T-helper 17 cell (primary cell): ENCODE measurements around the gene PITHD1. TPM values are rescaled to one million over a fixed set of nuclear protein-coding genes. Genes with fewer than 3 reads are reported as not detected.
A peak's percentile ranks its signal among the peaks of the same experiment; 100 is the strongest.
"Not testable (repeated sequence)": the region's sequence is repeated elsewhere in the genome, so short reads cannot be mapped to it uniquely, and the experiment has no call there.

ENCODE experiments used
- ATAC-seq: fragments of 150-1000 bp; cut with Tn5 transposase; 2 replicates; pipeline ENCODE4 v1.10.0; 2021; ENCODE audit warnings: mild to moderate bottlenecking, moderate library complexity
- DNase-seq, 3 donors: peaks; one replicate each; pipeline versions ENCODE4 v3.0.0 to v3.0.0-alpha.2; 2020 to 2021
- H3K9me3 ChIP-seq: one replicate; pipeline ENCODE4 v1.7.0; 2013; ENCODE audit warnings: low read length, mild to moderate bottlenecking; ENCODE audit not compliant: control insufficient read depth, poor library complexity, severe bottlenecking
- H3K27ac Mint-ChIP-seq: one replicate; pipeline ENCODE4 v1.8.0; 2022; ENCODE audit warnings: mild to moderate bottlenecking, moderate library complexity, mixed read lengths
- H3K27me3 Mint-ChIP-seq: one replicate; pipeline ENCODE4 v1.8.0; 2022; ENCODE audit warnings: mixed read lengths
- H3K36me3 Mint-ChIP-seq: one replicate; pipeline ENCODE4 v1.8.0; 2022; ENCODE audit warnings: low read depth, mixed read lengths
- H3K4me1 Mint-ChIP-seq: one replicate; pipeline ENCODE4 v1.8.0; 2022; ENCODE audit warnings: mild to moderate bottlenecking, mixed read lengths
- H3K4me3 Mint-ChIP-seq: one replicate; pipeline ENCODE4 v1.8.0; 2022; ENCODE audit warnings: mild to moderate bottlenecking, moderate library complexity, mixed read lengths
- total RNA-seq, 4 donors: library from RNA in 2 of 4; stranded (reverse) in 2 of 4; gene quantifications; one replicate each; pipeline ENCODE4 v1.2.3 and lab custom pipeline; 2022 to 2026

The PITHD1 gene
- total RNA-seq, 2 donors from 2014 or later, result 67.8 to 80.6 TPM

GRCh38 chr1:23797478-23798448, 19.5 kb downstream of the PITHD1 start:
- no peaks in the 10 kb centered on the region for H3K9me3 ChIP-seq
- peaks cover 23% of the 10 kb centered on the region for H3K4me1 Mint-ChIP-seq
- DNase-seq (no peak), ATAC-seq (no peak)
- no peaks in the 10 kb centered on the region for H3K27me3 Mint-ChIP-seq
- no peak overlapping the region for H3K27ac Mint-ChIP-seq
- no peaks in the 10 kb centered on the region for H3K36me3 Mint-ChIP-seq
- H3K4me3 Mint-ChIP-seq, result no peak overlapping the region

GRCh38 chr1:23798662-23799142, 20.5 kb downstream of the PITHD1 start:
- no peak overlapping the region for H3K27ac Mint-ChIP-seq
- no peaks in the 10 kb centered on the region for H3K27me3 Mint-ChIP-seq
- peak overlapping the region; percentile 93 for H3K4me3 Mint-ChIP-seq
- ATAC-seq, result no peak
- H3K36me3 Mint-ChIP-seq, result no peaks in the 10 kb centered on the region
- no peak for DNase-seq
- no peaks in the 10 kb centered on the region for H3K9me3 ChIP-seq
- H3K4me1 Mint-ChIP-seq, result peaks cover 16% of the 10 kb centered on the region

- no peaks in the 10 kb centered on the region for H3K9me3 ChIP-seq
- Mint-ChIP-seq H3K4me1 (peaks cover 16% of the 10 kb centered on the region), H3K4me3 (peak overlapping the region; percentile 93), H3K27me3 (no peaks in the 10 kb centered on the region), H3K27ac (peak overlapping the region; percentile 92), H3K36me3 (no peaks in the 10 kb centered on the region)
- DNase-seq (no peak), ATAC-seq (no peak)
Observed at GRCh38 chr1:23799255-23799569, 21.0 kb downstream of the PITHD1 start.

GRCh38 chr1:23799570-23800399, 21.6 kb downstream of the PITHD1 start:
- no peaks in the 10 kb centered on the region for H3K9me3 ChIP-seq
- Mint-ChIP-seq H3K27me3 (no peaks in the 10 kb centered on the region), H3K27ac (peak overlapping the region; percentile 92), H3K4me3 (peak overlapping the region; percentile 93), H3K36me3 (peaks cover under 1% of the 10 kb centered on the region), H3K4me1 (peaks cover 17% of the 10 kb centered on the region)
- no peak for ATAC-seq
- no peak for DNase-seq

- Mint-ChIP-seq H3K36me3 (peaks cover 5% of the 10 kb centered on the region), H3K27ac (peak within 1 kb of the TSS; percentile 92)
Observed at GRCh38 chr1:23800400-23801337, 22.5 kb downstream of the PITHD1 start, which contains the start of gene GALE. TSS of gene GALE (minus strand) at chr1:23800754. CDS start at chr1:23799007, 1,747 bp downstream.

GRCh38 chr1:23801338-23801748, 23.1 kb downstream of the PITHD1 start:
- Mint-ChIP-seq H3K27ac (peak overlapping the region; percentile 92), H3K4me3 (peak overlapping the region; percentile 93), H3K4me1 (peaks cover 26% of the 10 kb centered on the region), H3K27me3 (no peaks in the 10 kb centered on the region), H3K36me3 (peaks cover 5% of the 10 kb centered on the region)
- no peak for DNase-seq
- no peaks in the 10 kb centered on the region for H3K9me3 ChIP-seq
- no peak for ATAC-seq

More at GRCh38 chr1:23800400-23801337, 22.5 kb downstream of the PITHD1 start, which contains the start of gene GALE:
- DNase-seq (peak; percentile 92 to 98 (median 96)), ATAC-seq (peak; percentile 93)
- peaks cover 26% of the 10 kb centered on the region for H3K4me1 Mint-ChIP-seq
- peak within 1 kb of the TSS; percentile 93 for H3K4me3 Mint-ChIP-seq
- no peaks in the 10 kb centered on the region for H3K27me3 Mint-ChIP-seq
- H3K9me3 ChIP-seq, result no peaks in the 10 kb centered on the region

- peaks cover 5% of the 10 kb centered on the region for H3K36me3 Mint-ChIP-seq
- H3K27ac Mint-ChIP-seq, result peak overlapping the region; percentile 92
- H3K27me3 Mint-ChIP-seq, result no peaks in the 10 kb centered on the region
- H3K4me3 Mint-ChIP-seq, result no peak overlapping the region
- DNase-seq, result no peak
- H3K4me1 Mint-ChIP-seq, result peaks cover 26% of the 10 kb centered on the region
- no peak for ATAC-seq
- H3K9me3 ChIP-seq, result no peaks in the 10 kb centered on the region
Observed at GRCh38 chr1:23801876-23802275, 23.7 kb downstream of the PITHD1 start.

GRCh38 chr1:23802809-23803342, 24.7 kb downstream of the PITHD1 start:
- ATAC-seq, H3K9me3 ChIP-seq, H3K4me3 Mint-ChIP-seq, H3K27me3 Mint-ChIP-seq, H3K36me3 Mint-ChIP-seq, DNase-seq: not testable (repeated sequence)
- Mint-ChIP-seq H3K27ac (peak overlapping the region; percentile 88), H3K4me1 (peaks cover 28% of the 10 kb centered on the region)

GRCh38 chr1:23803674-23804073, 25.5 kb downstream of the PITHD1 start:
- peak overlapping the region; percentile 88 for H3K27ac Mint-ChIP-seq
- no peak for ATAC-seq
- H3K27me3 Mint-ChIP-seq, result no peaks in the 10 kb centered on the region
- no peak overlapping the region for H3K4me3 Mint-ChIP-seq
- H3K9me3 ChIP-seq, result no peaks in the 10 kb centered on the region
- DNase-seq, result no peak
- peaks cover 24% of the 10 kb centered on the region for H3K4me1 Mint-ChIP-seq
- H3K36me3 Mint-ChIP-seq, result peaks cover 5% of the 10 kb centered on the region

GRCh38 chr1:23804183-23804835, 26.1 kb downstream of the PITHD1 start:
- Mint-ChIP-seq H3K36me3 (peaks cover 5% of the 10 kb centered on the region), H3K4me3 (no peak overlapping the region), H3K4me1 (peaks cover 19% of the 10 kb centered on the region), H3K27ac (peak overlapping the region; percentile 88), H3K27me3 (no peaks in the 10 kb centered on the region)
- ATAC-seq (no peak), DNase-seq (no peak)
- no peaks in the 10 kb centered on the region for H3K9me3 ChIP-seq

GRCh38 chr1:23805025-23805424, 26.8 kb downstream of the PITHD1 start:
- no peak overlapping the region for H3K4me3 Mint-ChIP-seq
- H3K27me3 Mint-ChIP-seq, result no peaks in the 10 kb centered on the region
- peaks cover 20% of the 10 kb centered on the region for H3K4me1 Mint-ChIP-seq
- no peaks in the 10 kb centered on the region for H3K9me3 ChIP-seq
- H3K36me3 Mint-ChIP-seq, result peaks cover 5% of the 10 kb centered on the region
- no peak for DNase-seq
- H3K27ac Mint-ChIP-seq, result no peak overlapping the region
- no peak for ATAC-seq

GRCh38 chr1:23806280-23806679, 28.1 kb downstream of the PITHD1 start:
- no peak for ATAC-seq
- Mint-ChIP-seq H3K4me1 (peaks cover 28% of the 10 kb centered on the region), H3K27me3 (no peaks in the 10 kb centered on the region), H3K36me3 (peaks cover 10% of the 10 kb centered on the region), H3K4me3 (no peak overlapping the region), H3K27ac (peak overlapping the region; percentile 74)
- DNase-seq, result no peak
- no peaks in the 10 kb centered on the region for H3K9me3 ChIP-seq
